Erythroblast (primary cell): Measurements from ENCODE around the gene TTLL5.

Experiments
- GATA1 ChIP-seq: IDR thresholded peaks from 2 replicates; pipeline ENCODE4 v1.6.1; 2011; ENCODE audit warnings: low read depth, mild to moderate bottlenecking, control low read depth, low read length, moderate library complexity
- POLR2A ChIP-seq: IDR thresholded peaks from 2 replicates; pipeline ENCODE4 v1.6.1; 2011; ENCODE audit warnings: mild to moderate bottlenecking, low read length

DNA sequence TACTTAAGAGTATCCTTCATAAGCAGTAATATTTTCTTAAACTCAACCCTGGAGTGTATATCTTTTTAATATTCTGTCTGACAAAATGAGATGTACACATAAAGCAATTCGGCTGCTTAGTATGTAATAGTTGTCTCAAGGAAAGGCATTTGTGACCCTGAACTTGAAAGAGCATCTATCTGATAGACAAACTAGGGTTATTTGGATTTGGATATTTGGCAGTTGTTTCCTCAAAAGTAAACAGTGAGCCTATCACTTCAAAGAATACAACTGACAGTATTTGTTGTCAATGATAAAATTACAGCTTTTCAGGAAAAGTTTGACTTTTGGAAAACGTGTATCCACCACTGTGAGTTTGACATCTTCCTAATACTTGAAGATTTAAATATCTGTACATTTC lies 197.3 kb downstream of the TTLL5 start:
- TF ChIP-seq POLR2A, result no peak
- TF ChIP-seq GATA1, result no peak
